Activated CD8-positive, alpha-beta T cell treated with anti-CD3 and anti-CD28 coated beads for 36 hours (primary cell): ENCODE measurements around the gene UBR2. TPM values are rescaled to one million over a fixed set of nuclear protein-coding genes. Genes with fewer than 3 reads are reported as not detected.

Experiments used
- ATAC-seq: fragments of 200-7000 bp; cut with Tn5 transposase; one replicate; pipeline ENCODE4 v1.10.0; 2021; ENCODE audit warnings: mild to moderate bottlenecking, moderate library complexity
- CTCF ChIA-PET: fragments of 350-600 bp; sonication (Branson Sonifier 250); formaldehyde crosslinking; loops from one replicate; lab custom pipeline; 2021; ENCODE audit warnings: antibody characterized with exemption; lab: Charles Lee
- POLR2A ChIA-PET: fragments of 350-600 bp; sonication (Branson Sonifier 250); formaldehyde crosslinking; loops from one replicate; lab custom pipeline; 2021; ENCODE audit warnings: antibody characterized with exemption; lab: Charles Lee
- DNase-seq: peaks from one replicate; pipeline ENCODE4 v3.0.0-alpha.2; 2020
- H3K27ac Mint-ChIP-seq: one replicate; pipeline ENCODE4 v1.8.0; 2021; ENCODE audit warnings: mild to moderate bottlenecking, mixed read lengths
- H3K27me3 Mint-ChIP-seq: one replicate; pipeline ENCODE4 v1.8.0; 2021; ENCODE audit warnings: mixed read lengths
- H3K36me3 Mint-ChIP-seq: one replicate; pipeline ENCODE4 v1.8.0; 2021; ENCODE audit warnings: low read depth, mixed read lengths
- H3K4me1 Mint-ChIP-seq: one replicate; pipeline ENCODE4 v1.8.0; 2021; ENCODE audit warnings: low read depth, mixed read lengths
- H3K4me3 Mint-ChIP-seq: one replicate; pipeline ENCODE4 v1.8.0; 2021; ENCODE audit warnings: mild to moderate bottlenecking, moderate library complexity, mixed read lengths
- H3K9me3 Mint-ChIP-seq: one replicate; pipeline ENCODE4 v1.8.0; 2021; ENCODE audit warnings: mixed read lengths
- intact Hi-C: fragments of 100-400 bp; cut with micrococcal nuclease; formaldehyde crosslinking; loops from one replicate; pipeline ENCODE4 v1.10.0; 2022
- total RNA-seq, 2 experiments: library from RNA; stranded (reverse); gene quantifications; one replicate each; pipeline ENCODE4 v1.2.3, GENCODE V29; 2021
- TF ChIP-seq, protein P1 (sequence below): fragments of 200-600 bp; IDR thresholded peaks from one replicate; pipeline ENCODE4 v1.8.0; 2022; ENCODE audit warnings: antibody characterized with exemption, mild to moderate bottlenecking

UBR2 gene
- 10 to 100 TPM; 24.5 to 25.8 TPM for total RNA-seq

DNA sequence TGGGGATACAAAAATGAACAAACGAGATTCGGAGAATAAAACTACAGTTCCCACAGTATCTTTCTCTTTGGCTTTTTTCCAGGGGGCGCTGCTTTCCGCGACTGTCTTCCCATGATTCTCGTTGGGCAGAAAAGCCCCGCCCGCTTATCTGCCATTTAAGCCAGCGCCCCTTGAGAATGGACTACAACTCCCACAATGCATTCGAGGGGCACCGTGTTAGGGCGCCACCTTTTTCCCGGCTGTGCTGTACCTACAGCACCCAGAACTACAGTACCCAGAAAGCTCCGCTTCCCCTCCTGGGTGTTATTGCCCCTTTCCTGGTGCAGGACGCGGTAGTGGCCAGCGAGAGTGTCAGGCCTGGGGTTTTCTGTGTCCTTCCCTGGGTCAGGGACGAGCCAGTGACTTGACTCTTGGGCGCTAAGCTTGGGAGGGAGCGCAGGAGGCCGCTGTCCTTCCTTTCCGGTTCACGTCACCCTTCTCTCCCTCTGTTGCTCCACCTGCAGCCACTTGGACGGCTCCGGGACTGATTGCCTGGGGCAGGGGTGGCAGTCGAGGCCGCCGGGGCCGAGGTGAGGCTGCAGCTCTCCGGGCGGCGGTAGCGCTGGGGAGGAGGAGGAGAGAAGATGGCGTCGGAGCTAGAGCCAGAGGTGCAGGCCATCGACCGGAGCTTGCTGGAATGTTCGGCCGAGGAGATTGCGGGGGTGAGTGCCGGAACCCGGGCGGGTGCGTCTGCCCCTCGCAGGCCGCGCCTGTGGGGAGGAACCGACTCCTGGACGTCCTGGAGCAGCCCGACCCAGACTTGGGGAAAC is at the start of gene UBR2:
TSS of gene UBR2 (plus strand) at position 333 of the 809 bp plus-strand sequence. CDS start at position 624, 291 bp downstream.
- TF ChIP-seq, protein P1, sequence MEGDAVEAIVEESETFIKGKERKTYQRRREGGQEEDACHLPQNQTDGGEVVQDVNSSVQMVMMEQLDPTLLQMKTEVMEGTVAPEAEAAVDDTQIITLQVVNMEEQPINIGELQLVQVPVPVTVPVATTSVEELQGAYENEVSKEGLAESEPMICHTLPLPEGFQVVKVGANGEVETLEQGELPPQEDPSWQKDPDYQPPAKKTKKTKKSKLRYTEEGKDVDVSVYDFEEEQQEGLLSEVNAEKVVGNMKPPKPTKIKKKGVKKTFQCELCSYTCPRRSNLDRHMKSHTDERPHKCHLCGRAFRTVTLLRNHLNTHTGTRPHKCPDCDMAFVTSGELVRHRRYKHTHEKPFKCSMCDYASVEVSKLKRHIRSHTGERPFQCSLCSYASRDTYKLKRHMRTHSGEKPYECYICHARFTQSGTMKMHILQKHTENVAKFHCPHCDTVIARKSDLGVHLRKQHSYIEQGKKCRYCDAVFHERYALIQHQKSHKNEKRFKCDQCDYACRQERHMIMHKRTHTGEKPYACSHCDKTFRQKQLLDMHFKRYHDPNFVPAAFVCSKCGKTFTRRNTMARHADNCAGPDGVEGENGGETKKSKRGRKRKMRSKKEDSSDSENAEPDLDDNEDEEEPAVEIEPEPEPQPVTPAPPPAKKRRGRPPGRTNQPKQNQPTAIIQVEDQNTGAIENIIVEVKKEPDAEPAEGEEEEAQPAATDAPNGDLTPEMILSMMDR: peak; percentile 37
- Mint-ChIP-seq H3K9me3 (no peaks in the 10 kb centered on the region), H3K27me3 (no peaks in the 10 kb centered on the region), H3K4me1 (peaks cover 24% of the 10 kb centered on the region), H3K27ac (peak within 1 kb of the TSS; percentile 93), H3K36me3 (peaks cover 22% of the 10 kb centered on the region), H3K4me3 (peak within 1 kb of the TSS; percentile 95)
- ChIA-PET CTCF (interaction anchor here (0.7 to 5.5 kb wide), 16 partner anchors 8 to 643 kb away, joined by 3 to 57 read pairs (median 3); partner anchors contain the start of genes BYSL and MED20), POLR2A (interaction anchor here (0.5 to 1.7 kb wide), 16 partner anchors 8 to 918 kb away, joined by 3 to 5 read pairs (median 3); partner anchors contain the start of genes BICRAL, TBCC and TRERF1)
- peak; percentile 98 for DNase-seq
- intact Hi-C loops: no loop called here
- ATAC-seq: peak; percentile 96

DNA sequence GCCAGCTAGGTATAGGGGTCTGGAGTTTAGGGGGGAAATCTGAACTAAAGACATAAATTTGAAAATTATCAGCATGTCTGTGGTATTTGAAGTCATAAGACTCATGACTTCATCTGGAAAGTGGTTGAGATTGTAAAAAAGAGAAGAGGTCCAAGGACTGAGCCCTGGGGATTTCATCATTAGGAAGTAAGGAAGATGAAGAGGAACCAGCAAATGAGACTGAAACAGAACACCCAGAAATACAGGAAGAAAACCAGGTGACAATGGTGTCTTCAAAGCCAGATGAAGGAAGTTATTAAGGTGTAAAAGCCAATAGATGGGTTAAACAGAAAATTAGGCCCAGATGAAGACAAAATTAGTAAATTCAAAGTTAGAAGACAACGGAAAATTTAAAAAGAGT is 49.1 kb upstream of the UBR2 start:
- H3K9me3 Mint-ChIP-seq: peaks cover under 1% of the 10 kb centered on the region
- H3K4me3 Mint-ChIP-seq: no peak overlapping the region
- TF ChIP-seq, protein P1: no peak
- no peak for ATAC-seq
- H3K27ac Mint-ChIP-seq: no peak overlapping the region
- H3K4me1 Mint-ChIP-seq: no peaks in the 10 kb centered on the region
- POLR2A ChIA-PET: no interaction called here
- H3K27me3 Mint-ChIP-seq: no peaks in the 10 kb centered on the region
- intact Hi-C loops: no loop called here
- no peaks in the 10 kb centered on the region for H3K36me3 Mint-ChIP-seq
- CTCF ChIA-PET: no interaction called here
- no peak for DNase-seq

DNA sequence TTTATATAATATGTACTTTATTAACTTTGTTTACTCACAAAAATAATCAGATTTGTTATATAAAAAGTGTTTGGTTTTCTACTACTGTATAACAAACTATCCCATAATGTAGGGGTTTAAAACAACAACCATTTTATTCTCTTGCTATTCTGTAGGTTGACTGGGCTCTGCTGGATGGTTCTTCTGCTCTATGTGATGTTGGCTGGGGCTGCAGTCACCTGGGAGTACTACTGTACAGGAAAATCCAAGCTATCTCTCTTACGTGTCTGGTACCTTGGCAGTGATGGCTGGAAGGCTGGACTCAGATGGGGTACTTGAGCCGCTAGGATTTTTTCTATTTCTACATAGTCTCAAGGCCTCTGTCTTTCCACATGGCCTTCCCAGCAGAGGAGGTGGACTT is 44.0 kb upstream of the UBR2 start:
- intact Hi-C loops: no loop called here
- H3K4me1 Mint-ChIP-seq: peaks cover 19% of the 10 kb centered on the region
- ChIA-PET POLR2A (interaction anchor here (1.1 kb wide), 1 partner anchor 75 kb away, joined by 3 read pairs; no protein-coding TSS in a partner anchor), CTCF (interaction anchor here (4.4 to 5.5 kb wide), 2 partner anchors 12 to 27 kb away, joined by 30 to 37 read pairs; no protein-coding TSS in a partner anchor)
- TF ChIP-seq, protein P1: no peak
- no peaks in the 10 kb centered on the region for H3K27me3 Mint-ChIP-seq
- peaks cover 6% of the 10 kb centered on the region for H3K9me3 Mint-ChIP-seq
- no peak overlapping the region for H3K4me3 Mint-ChIP-seq
- ATAC-seq: no peak
- DNase-seq: no peak
- H3K36me3 Mint-ChIP-seq: no peaks in the 10 kb centered on the region
- no peak overlapping the region for H3K27ac Mint-ChIP-seq

DNA sequence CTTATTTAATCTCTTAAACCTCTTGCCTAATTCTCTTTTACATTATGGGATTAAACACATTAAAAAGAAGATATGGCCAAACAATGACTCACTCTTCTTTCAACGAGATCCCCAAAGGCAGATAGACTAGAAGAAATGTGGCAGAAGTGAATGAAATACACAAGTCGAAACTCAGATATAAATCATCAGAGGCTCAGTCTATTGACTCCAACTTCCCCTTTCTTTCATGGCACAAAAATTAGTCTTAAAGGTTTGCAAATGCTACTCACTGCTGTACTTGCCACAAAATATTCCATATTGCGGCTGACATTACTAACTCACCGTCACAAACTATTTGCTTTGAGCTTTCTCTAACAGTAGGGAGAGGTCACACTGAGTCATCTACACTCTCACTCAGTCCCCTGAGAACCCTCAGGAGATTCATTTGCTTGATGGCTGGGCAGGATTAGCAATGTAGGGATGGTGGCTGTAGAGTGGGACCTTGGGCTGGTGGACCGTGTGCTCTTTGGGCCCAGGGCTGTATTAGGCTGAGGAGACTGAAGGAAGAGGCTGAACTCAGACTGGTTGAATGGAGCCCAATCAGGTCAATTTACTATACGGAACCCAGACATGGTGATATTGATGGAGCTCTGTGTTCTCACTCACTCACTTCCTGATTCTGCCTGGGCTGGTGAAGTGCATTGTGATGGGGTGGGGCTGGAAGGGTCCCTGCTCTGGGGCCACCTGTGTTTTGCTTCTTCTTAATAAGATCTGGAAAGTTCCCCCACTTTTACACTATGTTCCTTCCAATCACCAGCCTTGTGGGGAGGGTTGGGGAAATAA is 42.8 kb upstream of the UBR2 start:
- CTCF ChIA-PET: interaction anchor here (4.4 to 5.5 kb wide), 2 partner anchors 11 to 26 kb away, joined by 30 to 37 read pairs; no protein-coding TSS in a partner anchor
- Mint-ChIP-seq H3K27me3 (no peaks in the 10 kb centered on the region), H3K9me3 (peaks cover 6% of the 10 kb centered on the region), H3K4me1 (peaks cover 19% of the 10 kb centered on the region), H3K36me3 (no peaks in the 10 kb centered on the region), H3K27ac (peak overlapping the region; percentile 80), H3K4me3 (no peak overlapping the region)
- ATAC-seq (peak; percentile 94), DNase-seq (peak; percentile 27)
- intact Hi-C loops: no loop called here
- TF ChIP-seq, protein P1: no peak
- POLR2A ChIA-PET: interaction anchor here (0.9 to 1.4 kb wide), 4 partner anchors 11 to 176 kb away, joined by 3 to 4 read pairs (median 3); no protein-coding TSS in a partner anchor
